Adrenal gland (tissue), 19 donors: ENCODE measurements around the gene AZI2. TPM values are rescaled to one million over a fixed set of nuclear protein-coding genes. Genes with fewer than 3 reads are reported as not detected.

Source experiments
- DNase-seq, 7 donors: peaks; one replicate each; pipeline ENCODE4 v3.0.0-alpha.2; 2019 to 2020
- H3K27ac ChIP-seq, 5 donors: fragments of 200-600 bp; sonication (generic) in 4 of 5; 1 replicate in 3 of 5; 2 replicates in 2 of 5; pipeline versions ENCODE4 v1.5.1 to v1.8.0; 2016 to 2020; ENCODE audit warnings: mild to moderate bottlenecking in 1 of 5
- H3K27me3 ChIP-seq: fragments of 200-600 bp; 2 replicates; pipeline ENCODE4 v1.8.0; 2021
- H3K36me3 ChIP-seq, 2 donors: fragments of 200-600 bp; replicated peaks in 1 of 2; 1 replicate in 1 of 2; 2 replicates in 1 of 2; pipeline versions ENCODE4 v1.5.1 to v1.8.0; 2018 to 2022
- H3K4me1 ChIP-seq, 2 donors: fragments of 200-600 bp; replicated peaks in 1 of 2; 1 replicate in 1 of 2; 2 replicates in 1 of 2; pipeline versions ENCODE4 v1.5.1 to v1.8.0; 2018 to 2021
- H3K4me3 ChIP-seq, 4 donors: fragments of 200-600 bp; sonication (generic) in 3 of 4; one replicate each; pipeline ENCODE4 v1.5.1; 2016 to 2018
- H3K9me3 ChIP-seq, 3 donors: fragments of 200-600 bp; sonication (generic) in 1 of 3; replicated peaks in 1 of 3; 1 replicate in 2 of 3; 2 replicates in 1 of 3; pipeline versions ENCODE4 v1.5.1 to v1.8.0; 2016 to 2021
- POLR2A ChIP-seq, 2 donors: fragments of 450-650 bp; IDR thresholded peaks; one replicate each; pipeline ENCODE4 v1.6.1; 2017; ENCODE audit warnings: antibody characterized with exemption in 2 of 2, mild to moderate bottlenecking in 2 of 2, moderate library complexity in 1 of 2
- WGBS, 4 donors: extraction: QIAGEN DNeasy Blood & Tissue Kit in 2 of 4; methylation state at CpG; one replicate each; pipeline versions ENCODE4 v1.1.5 to v1.1.7; 2013 to 2017; 5-methylcytosine and 5-hydroxymethylcytosine counted together
- intact Hi-C, 2 donors: fragments of 100-400 bp; cut with DNase I; formaldehyde crosslinking; loops; one replicate each; pipeline versions ENCODE4 v1.14.1 to v1.15.0; 2022 to 2023
- long read RNA-seq, 10 donors: library from polyadenylated mRNA in 3 of 10; unstranded in 2 of 10; stranded (forward) in 1 of 10; transcript quantifications; one replicate each; pipeline ENCODE4 v2.0.0 and lab custom pipeline, GENCODE V29; 2021 to 2026
- polyA plus RNA-seq, 3 donors: library from polyadenylated mRNA; stranded (reverse); fragments of 200-250 nt in 2 of 3; fragments of 350-450 nt in 1 of 3; fragmentation: Illumina TruSeq in 1 of 3; extraction: RNeasy Lipid Tissue Mini Kit (QIAGEN cat#74804) in 1 of 3; gene quantifications; one replicate each; pipeline ENCODE4 v1.2.3, GENCODE V29; 2013 to 2014
- total RNA-seq, 9 donors: library from RNA; depleted of rRNA in 4 of 9; stranded (reverse); fragments of >200 nt in 4 of 9; fragments of 120-200 nt in 1 of 9; fragmentation: NEBNext Ultra II Directional in 1 of 9; extraction: Animal tissue kit (Norgen Biotek cat#: 25700) in 1 of 9; gene quantifications; one replicate each; pipeline versions ENCODE4 v1.1.0 to v1.2.4, GENCODE V29; 2013 to 2023
- TF ChIP-seq, protein P1 (sequence below), 6 experiments: fragments of 450-650 bp in 4 of 6; fragments of 200-600 bp in 2 of 6; sonication (generic) in 1 of 6; IDR thresholded peaks; 1 replicate in 5 of 6; 2 replicates in 1 of 6; pipeline versions ENCODE4 v1.5.1 to v1.8.0; 2016 to 2021; ENCODE audit warnings: antibody characterized with exemption in 6 of 6, mild to moderate bottlenecking in 2 of 6, moderate library complexity in 1 of 6
- donor health status: healthy with polysubstance abuse.
- donor health status: Bipolar disorder and iron deficiency.
- donor health status: DM: yes; HTN: yes; CAD: no.
- donor health status: DM: no; HTN: no; CAD: no.
- donor health status: DM: no; HTN: no; CAD: no.
- donor health status: DM: yes; HTN: yes; CAD: no.

The AZI2 gene, protein sequence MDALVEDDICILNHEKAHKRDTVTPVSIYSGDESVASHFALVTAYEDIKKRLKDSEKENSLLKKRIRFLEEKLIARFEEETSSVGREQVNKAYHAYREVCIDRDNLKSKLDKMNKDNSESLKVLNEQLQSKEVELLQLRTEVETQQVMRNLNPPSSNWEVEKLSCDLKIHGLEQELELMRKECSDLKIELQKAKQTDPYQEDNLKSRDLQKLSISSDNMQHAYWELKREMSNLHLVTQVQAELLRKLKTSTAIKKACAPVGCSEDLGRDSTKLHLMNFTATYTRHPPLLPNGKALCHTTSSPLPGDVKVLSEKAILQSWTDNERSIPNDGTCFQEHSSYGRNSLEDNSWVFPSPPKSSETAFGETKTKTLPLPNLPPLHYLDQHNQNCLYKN
- total RNA-seq (10 to 100 TPM; 25.4 to 94.3 (median 52.9) TPM), polyA plus RNA-seq (100 to 1,000 TPM in 1 of 3 donors, 10 to 100 TPM in 2; 27.0 to 124 (median 29.8) TPM)
- long read RNA-seq, donor 1, full-length matches to known transcripts = 15 of 166 reads
- long read RNA-seq, donor 1, partial matches to known transcripts = 44 of 166 reads
- long read RNA-seq, donor 1, other reads (novel, unspliced or antisense) = 107 of 166 reads
- long read RNA-seq, donor 2, full-length matches to known transcripts = 13 of 13 reads
- long read RNA-seq, donor 2, partial matches to known transcripts = 0 of 13 reads
- long read RNA-seq, donor 2, other reads (novel, unspliced or antisense) = 0 of 13 reads
- long read RNA-seq, donor 3, full-length matches to known transcripts = 8 of 121 reads
- long read RNA-seq, donor 3, partial matches to known transcripts = 10 of 121 reads
- long read RNA-seq, donor 3, other reads (novel, unspliced or antisense) = 103 of 121 reads
- long read RNA-seq, donor 4, full-length matches to known transcripts = 32 of 37 reads
- long read RNA-seq, donor 4, partial matches to known transcripts = 3 of 37 reads
- long read RNA-seq, donor 4, other reads (novel, unspliced or antisense) = 2 of 37 reads
- long read RNA-seq, donor 5, full-length matches to known transcripts = 50 of 64 reads
- long read RNA-seq, donor 5, partial matches to known transcripts = 6 of 64 reads
- long read RNA-seq, donor 5, other reads (novel, unspliced or antisense) = 8 of 64 reads
- long read RNA-seq, donor 6, full-length matches to known transcripts = 19 of 28 reads
- long read RNA-seq, donor 6, partial matches to known transcripts = 8 of 28 reads
- long read RNA-seq, donor 6, other reads (novel, unspliced or antisense) = 1 of 28 reads
- long read RNA-seq, donor 7, full-length matches to known transcripts = 12 of 12 reads
- long read RNA-seq, donor 7, partial matches to known transcripts = 0 of 12 reads
- long read RNA-seq, donor 7, other reads (novel, unspliced or antisense) = 0 of 12 reads
- long read RNA-seq, donor 8, full-length matches to known transcripts = 25 of 25 reads
- long read RNA-seq, donor 8, partial matches to known transcripts = 0 of 25 reads
- long read RNA-seq, donor 8, other reads (novel, unspliced or antisense) = 0 of 25 reads
- long read RNA-seq, donor 9, full-length matches to known transcripts = 18 of 18 reads
- long read RNA-seq, donor 9, partial matches to known transcripts = 0 of 18 reads
- long read RNA-seq, donor 9, other reads (novel, unspliced or antisense) = 0 of 18 reads
- long read RNA-seq, donor 10, full-length matches to known transcripts = 16 of 16 reads
- long read RNA-seq, donor 10, partial matches to known transcripts = 0 of 16 reads
- long read RNA-seq, donor 10, other reads (novel, unspliced or antisense) = 0 of 16 reads

DNA sequence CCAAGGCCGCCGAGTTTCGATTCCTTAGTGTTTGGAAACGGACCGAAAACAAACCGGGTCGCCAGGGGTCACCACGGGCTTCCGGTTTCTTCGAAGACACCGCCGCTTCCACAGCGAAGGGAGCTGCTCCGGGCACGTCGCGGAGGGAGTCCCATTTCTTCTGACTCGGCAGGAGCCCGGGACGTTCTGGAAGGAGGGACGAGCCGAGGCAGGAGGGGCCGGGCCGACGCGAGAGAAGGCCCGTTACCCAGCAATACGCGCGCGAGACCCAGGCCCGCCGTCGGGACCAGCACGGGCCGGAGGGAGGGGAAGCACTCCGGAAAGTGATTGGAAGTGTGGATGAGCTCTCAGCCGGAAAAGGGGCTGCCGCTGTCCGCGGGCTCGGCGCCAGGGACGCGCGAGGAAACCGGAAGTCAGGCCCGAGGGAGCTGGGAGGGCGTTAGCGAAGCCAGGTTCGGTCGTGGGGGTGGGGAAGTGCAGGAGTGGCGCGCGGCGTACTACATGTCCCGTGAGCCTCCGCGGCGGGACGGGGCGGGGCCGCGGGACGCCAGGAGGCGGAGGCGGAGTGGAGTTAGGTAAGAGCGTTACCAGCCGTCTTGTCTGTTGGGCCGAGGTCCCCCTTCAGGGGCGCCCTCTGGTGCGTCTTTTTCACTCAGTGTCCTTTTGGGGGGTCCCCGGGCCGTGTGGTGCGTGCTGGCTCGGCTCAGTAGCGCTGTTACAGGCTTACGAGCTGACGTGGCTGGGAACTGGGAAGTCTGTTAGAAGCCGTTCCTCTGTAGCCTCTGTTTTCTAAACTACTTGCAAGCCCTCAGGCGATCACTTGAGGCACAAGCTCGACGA is at the start of gene AZI2, which contains the start of gene ZCWPW2:
Gene AZI2 (minus strand): TSS at position 196 of the 840 bp plus-strand sequence. CDS start 8,207 bp downstream, outside the sequence.
Gene ZCWPW2 (plus strand): TSS at position 93 of the 840 bp plus-strand sequence. CDS start 64,348 bp downstream, outside the sequence.
- intact Hi-C loops = no loop called here
- DNase-seq = peak; percentile 97 to 98 (median 98)

DNA sequence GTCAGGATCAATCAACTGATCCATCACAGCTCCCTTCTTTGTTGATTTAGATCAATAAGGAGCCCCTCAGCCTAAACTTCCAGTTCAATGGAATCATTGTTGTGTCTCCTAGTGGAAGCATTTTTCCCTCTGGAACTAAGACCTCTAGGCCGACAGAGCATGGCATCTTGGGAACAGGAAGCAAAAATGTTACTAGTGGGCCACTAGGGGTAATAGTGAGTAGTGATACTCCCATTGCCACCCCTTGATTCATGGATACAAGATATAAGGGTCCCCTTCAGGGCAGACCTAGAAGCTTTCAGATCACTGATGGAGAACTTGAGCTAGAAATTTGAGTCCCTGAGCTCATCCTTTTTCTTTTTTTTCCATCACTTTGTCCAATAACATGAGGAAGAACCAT is 40.4 kb upstream of the AZI2 start:
- no peaks in the 10 kb centered on the region for H3K36me3 ChIP-seq
- TF ChIP-seq, protein P1, sequence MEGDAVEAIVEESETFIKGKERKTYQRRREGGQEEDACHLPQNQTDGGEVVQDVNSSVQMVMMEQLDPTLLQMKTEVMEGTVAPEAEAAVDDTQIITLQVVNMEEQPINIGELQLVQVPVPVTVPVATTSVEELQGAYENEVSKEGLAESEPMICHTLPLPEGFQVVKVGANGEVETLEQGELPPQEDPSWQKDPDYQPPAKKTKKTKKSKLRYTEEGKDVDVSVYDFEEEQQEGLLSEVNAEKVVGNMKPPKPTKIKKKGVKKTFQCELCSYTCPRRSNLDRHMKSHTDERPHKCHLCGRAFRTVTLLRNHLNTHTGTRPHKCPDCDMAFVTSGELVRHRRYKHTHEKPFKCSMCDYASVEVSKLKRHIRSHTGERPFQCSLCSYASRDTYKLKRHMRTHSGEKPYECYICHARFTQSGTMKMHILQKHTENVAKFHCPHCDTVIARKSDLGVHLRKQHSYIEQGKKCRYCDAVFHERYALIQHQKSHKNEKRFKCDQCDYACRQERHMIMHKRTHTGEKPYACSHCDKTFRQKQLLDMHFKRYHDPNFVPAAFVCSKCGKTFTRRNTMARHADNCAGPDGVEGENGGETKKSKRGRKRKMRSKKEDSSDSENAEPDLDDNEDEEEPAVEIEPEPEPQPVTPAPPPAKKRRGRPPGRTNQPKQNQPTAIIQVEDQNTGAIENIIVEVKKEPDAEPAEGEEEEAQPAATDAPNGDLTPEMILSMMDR (IDR thresholded peaks at IDR 0.05) = no peak
- no peak for TF ChIP-seq POLR2A (IDR thresholded peaks at IDR 0.05)
- H3K4me3 ChIP-seq = no peak overlapping the region
- DNase-seq = no peak
- no peaks in the 10 kb centered on the region for H3K4me1 ChIP-seq
- peaks cover 0 to 4% (median 0%) of the 10 kb centered on the region in 3 donors for H3K9me3 ChIP-seq
- no peaks in the 10 kb centered on the region for H3K27me3 ChIP-seq
- WGBS, 4 donors = 85 to 93% (median 88%) methylated on average over 1 of the region's 1 CpG
- intact Hi-C loops = no loop called here
- no peak overlapping the region for H3K27ac ChIP-seq

More for the DNA sequence above, at the start of gene AZI2, which contains the start of gene ZCWPW2:
- peaks cover 0 to 50% of the 10 kb centered on the region in 2 donors for H3K4me1 ChIP-seq
- peak within 1 kb of the TSS; percentile 68 to 96 (median 80) for H3K4me3 ChIP-seq
- no peaks in the 10 kb centered on the region for H3K36me3 ChIP-seq
- TF ChIP-seq, protein P1 (IDR thresholded peaks at IDR 0.05) = peak in 1 of 6 experiments; percentile 18
- peak; percentile 71 to 85 for TF ChIP-seq POLR2A (IDR thresholded peaks at IDR 0.05)
- no peaks in the 10 kb centered on the region for H3K27me3 ChIP-seq
- 0 to 1% (median 0%) methylated on average over 48 to 83 of the region's 83 CpGs for WGBS, 4 donors
- H3K9me3 ChIP-seq = peaks cover 0 to 18% (median 10%) of the 10 kb centered on the region in 3 donors
- peak within 1 kb of the TSS; percentile 96 to 100 (median 100) for H3K27ac ChIP-seq

DNA sequence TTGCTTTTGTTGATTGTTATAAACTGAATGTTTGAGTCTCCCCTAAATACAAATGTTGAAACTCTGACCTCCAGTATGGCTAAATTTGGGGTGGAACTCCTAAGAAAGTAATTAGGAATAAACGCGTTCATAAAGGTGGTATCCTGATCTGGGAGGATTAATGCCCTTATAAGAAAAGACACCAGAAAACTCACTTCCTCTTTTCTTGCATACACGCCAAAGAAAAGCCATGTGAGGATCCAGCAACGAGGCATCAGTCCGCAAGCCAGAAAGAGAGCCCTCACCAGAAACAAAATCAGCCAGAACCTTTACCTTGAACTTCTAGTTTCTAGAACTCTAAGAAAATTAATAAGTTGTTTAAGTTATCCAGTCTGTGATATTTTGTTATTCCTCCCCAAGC is 37.4 kb upstream of the AZI2 start:
- H3K27me3 ChIP-seq = no peaks in the 10 kb centered on the region
- TF ChIP-seq POLR2A (IDR thresholded peaks at IDR 0.05) = no peak
- TF ChIP-seq, protein P1 (IDR thresholded peaks at IDR 0.05) = no peak
- H3K4me3 ChIP-seq = no peak overlapping the region
- no peak overlapping the region for H3K27ac ChIP-seq
- 88 to 92% (median 90%) methylated on average over 5 of the region's 5 CpGs for WGBS, 4 donors
- H3K4me1 ChIP-seq = no peaks in the 10 kb centered on the region
- intact Hi-C loops = no loop called here
- no peak for DNase-seq
- peaks cover 0 to 4% (median 0%) of the 10 kb centered on the region in 3 donors for H3K9me3 ChIP-seq
- H3K36me3 ChIP-seq = no peaks in the 10 kb centered on the region
